ENCODE results near the gene UQCRC2. TPM values are rescaled to one million over a fixed set of nuclear protein-coding genes. Genes with fewer than 3 reads are reported as not detected.
"Not testable (repeated sequence)": the region's sequence is repeated elsewhere in the genome, so short reads cannot be mapped to it uniquely, and the experiment has no call there.

The UQCRC2 gene
- total RNA-seq (2014; rRNA removed; shearing (Covaris generic)), result 116 and 129 TPM in 2 replicates
- 107 and 116 TPM in 2 replicates for polyA plus RNA-seq (2016; fragmentation: Nextera tagmentation; extraction: Ambion mirVana)

DNA sequence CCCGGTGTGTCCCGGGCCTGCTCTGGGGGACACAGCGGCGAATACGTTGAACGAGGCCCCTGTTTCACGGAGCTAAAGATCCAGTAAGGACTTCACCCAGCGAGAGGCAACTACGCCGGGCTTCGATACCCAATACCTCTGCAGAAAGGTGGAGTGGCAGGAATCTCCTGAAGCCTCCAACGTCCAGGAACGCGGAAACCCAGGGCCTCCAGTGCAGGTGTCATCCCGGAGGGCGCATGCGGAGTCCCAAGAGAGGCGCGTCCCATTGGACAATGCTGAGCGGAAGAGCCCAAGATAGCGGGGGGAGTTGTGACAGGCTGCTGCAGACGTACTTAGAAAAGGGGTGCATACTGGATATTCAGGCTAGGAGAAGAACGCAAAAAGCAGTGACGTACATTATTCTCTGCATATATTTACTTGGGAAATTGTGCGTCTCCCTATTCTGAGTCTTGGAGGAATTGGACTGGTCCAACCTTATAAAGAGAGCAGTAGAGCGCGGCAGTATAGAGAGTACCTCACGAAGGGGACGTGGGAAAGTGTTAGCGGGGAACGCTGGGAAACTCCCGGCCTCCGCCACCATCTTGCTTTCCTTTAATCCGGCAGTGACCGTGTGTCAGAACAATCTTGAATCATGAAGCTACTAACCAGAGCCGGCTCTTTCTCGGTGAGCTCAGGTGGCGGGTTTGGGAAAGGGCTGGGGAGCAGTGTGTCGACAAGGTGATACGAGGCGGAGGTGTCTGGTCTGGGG, at the start of gene UQCRC2:
UQCRC2 (plus strand) TSS at position 569 of the 748 bp plus-strand sequence; CDS start at position 632, 63 bp downstream.
- Histone ChIP-seq H3K36me3 (ENCODE audit: low read depth) (peaks cover 9% of the 10 kb centered on the region), H3K4me3 (peak within 1 kb of the TSS; percentile 99), H3K9me2 (ENCODE audit: insufficient read depth) (no peaks in the 10 kb centered on the region), H3K9ac (peak within 1 kb of the TSS; percentile 95), H3K4me2 (ENCODE audit: unreplicated experiment) (peak within 1 kb of the TSS; percentile 96), H3K4me1 (ENCODE audit: insufficient read depth) (peaks cover 11% of the 10 kb centered on the region), H3F3A (ENCODE audit: insufficient read depth) (no peaks in the 10 kb centered on the region), H3K79me2 (ENCODE audit: insufficient read depth) (peaks cover 72% of the 10 kb centered on the region), H3K9me3 (ENCODE audit: low read depth) (no peaks in the 10 kb centered on the region), H2AFZ (peak within 1 kb of the TSS; percentile 97), H4K20me1 (ENCODE audit: insufficient read depth) (no peaks in the 10 kb centered on the region), H3K27me3 (replicated peaks; ENCODE audit: insufficient read depth) (no peaks in the 10 kb centered on the region), H3K27ac (peak within 1 kb of the TSS; percentile 91)
- in situ Hi-C loops (cut with MboI), result no loop called here
- WGBS, 2 experiments (ENCODE audit: low coverage in 1 of 2, low lambda C conversion rate in 2 of 2, missing lambda C conversion rate in 2 of 2), result 1% methylated on average over 41 of the region's 41 CpGs
- peak; percentile 98 for DNase-seq
- no peak for TF ChIP-seq EZH2phosphoT487 (IDR thresholded peaks at IDR 0.05; ENCODE audit: insufficient read depth, low read depth)
- TF ChIP-seq EZH2 (IDR thresholded peaks at IDR 0.05; ENCODE audit: insufficient read depth, poor library complexity, severe bottlenecking), result no peak

GRCh38 chr16:21932650-21933049, 20.5 kb upstream of the UQCRC2 start:
- not testable (repeated sequence) for DNase-seq; H3K9ac ChIP-seq; H3K36me3 ChIP-seq (ENCODE audit: low read depth); H3K27ac ChIP-seq; H3K79me2 ChIP-seq (ENCODE audit: insufficient read depth); H3K9me3 ChIP-seq (ENCODE audit: low read depth); H2AFZ ChIP-seq; H3K4me2 ChIP-seq (ENCODE audit: unreplicated experiment); H3K4me1 ChIP-seq (ENCODE audit: insufficient read depth); H3F3A ChIP-seq (ENCODE audit: insufficient read depth); H3K9me2 ChIP-seq (ENCODE audit: insufficient read depth); H3K4me3 ChIP-seq; H3K27me3 ChIP-seq (replicated peaks; ENCODE audit: insufficient read depth); H4K20me1 ChIP-seq (ENCODE audit: insufficient read depth)
- WGBS, 2 experiments (ENCODE audit: low coverage in 1 of 2, low lambda C conversion rate in 2 of 2, missing lambda C conversion rate in 2 of 2), result 63 to 65% methylated on average over 4 of the region's 4 CpGs
- in situ Hi-C loops (cut with MboI), result loop anchor here (25.0 kb wide), 1 partner anchor 120 kb away; no protein-coding TSS in a partner anchor

- H4K20me1 ChIP-seq (ENCODE audit: insufficient read depth); H3K9me3 ChIP-seq (ENCODE audit: low read depth); H3K27me3 ChIP-seq (replicated peaks; ENCODE audit: insufficient read depth); H3K9me2 ChIP-seq (ENCODE audit: insufficient read depth); H3K4me1 ChIP-seq (ENCODE audit: insufficient read depth); H3K79me2 ChIP-seq (ENCODE audit: insufficient read depth); H3K27ac ChIP-seq; H3K4me3 ChIP-seq; H3K9ac ChIP-seq; H2AFZ ChIP-seq; H3K4me2 ChIP-seq (ENCODE audit: unreplicated experiment); DNase-seq; H3K36me3 ChIP-seq (ENCODE audit: low read depth); H3F3A ChIP-seq (ENCODE audit: insufficient read depth): not testable (repeated sequence)
- 67 to 74% methylated on average over 4 of the region's 4 CpGs for WGBS, 2 experiments (ENCODE audit: low coverage in 1 of 2, low lambda C conversion rate in 2 of 2, missing lambda C conversion rate in 2 of 2)
- in situ Hi-C loops (cut with MboI), result loop anchor here (25.0 kb wide), 1 partner anchor 121 kb away; no protein-coding TSS in a partner anchor
Observed at GRCh38 chr16:21933316-21933715, 19.8 kb upstream of the UQCRC2 start.

DNA sequence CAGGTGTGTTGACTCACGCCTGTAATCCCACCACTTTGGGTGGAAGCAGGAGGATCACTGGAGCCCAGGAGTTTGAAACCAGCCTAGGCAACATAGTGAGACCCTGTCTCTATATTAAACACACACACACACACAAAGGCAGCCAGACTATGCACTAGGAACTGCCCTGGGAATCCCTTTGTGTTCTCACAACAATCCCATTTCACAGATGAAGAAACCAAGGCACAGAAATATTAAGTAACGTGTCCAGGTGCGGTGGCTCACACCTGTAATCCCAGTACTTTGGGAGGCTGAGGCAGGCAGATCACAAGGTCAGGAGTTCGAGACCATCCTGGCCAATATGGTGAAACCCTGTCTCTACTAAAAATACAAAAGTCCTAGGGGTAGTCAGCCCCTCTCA, 19.4 kb upstream of the UQCRC2 start:
- 48 to 56% methylated on average over 4 of the region's 4 CpGs for WGBS, 2 experiments (ENCODE audit: low coverage in 1 of 2, low lambda C conversion rate in 2 of 2, missing lambda C conversion rate in 2 of 2)

DNA sequence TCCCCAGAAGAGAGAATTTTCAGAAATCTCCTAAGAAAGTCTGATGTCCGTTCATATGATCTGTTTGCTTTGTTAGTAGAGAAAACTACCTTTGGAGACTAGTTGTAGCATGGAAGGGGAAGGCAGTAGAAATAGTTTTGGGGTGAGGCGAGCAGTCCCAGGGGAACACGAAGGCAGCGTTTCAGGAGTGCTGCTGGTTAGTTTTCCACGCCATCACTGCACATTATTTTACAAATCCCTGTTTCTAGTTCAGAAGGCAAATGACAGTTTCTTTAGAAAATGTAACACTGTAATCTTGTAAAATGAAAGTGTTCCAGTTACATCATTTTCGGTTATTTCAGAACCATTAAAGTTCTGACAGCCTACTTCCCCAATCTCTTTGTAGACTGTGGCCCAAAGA, 16.9 kb upstream of the UQCRC2 start:
- H3K27ac ChIP-seq; H3K27me3 ChIP-seq (replicated peaks; ENCODE audit: insufficient read depth); H3K9me3 ChIP-seq (ENCODE audit: low read depth); H3K4me3 ChIP-seq; H3K36me3 ChIP-seq (ENCODE audit: low read depth); DNase-seq; H3K79me2 ChIP-seq (ENCODE audit: insufficient read depth); H3K9me2 ChIP-seq (ENCODE audit: insufficient read depth); H4K20me1 ChIP-seq (ENCODE audit: insufficient read depth); H3K4me2 ChIP-seq (ENCODE audit: unreplicated experiment); H3K4me1 ChIP-seq (ENCODE audit: insufficient read depth); H2AFZ ChIP-seq; H3K9ac ChIP-seq; H3F3A ChIP-seq (ENCODE audit: insufficient read depth): not testable (repeated sequence)
- WGBS, 2 experiments (ENCODE audit: low coverage in 1 of 2, low lambda C conversion rate in 2 of 2, missing lambda C conversion rate in 2 of 2), result 53 to 64% methylated on average over 6 of the region's 6 CpGs
- in situ Hi-C loops (cut with MboI), result loop anchor here (25.0 kb wide), 1 partner anchor 124 kb away; no protein-coding TSS in a partner anchor

More for the DNA sequence above, 19.4 kb upstream of the UQCRC2 start:
- not testable (repeated sequence) for H3K9me3 ChIP-seq (ENCODE audit: low read depth); H3K4me1 ChIP-seq (ENCODE audit: insufficient read depth); H2AFZ ChIP-seq; H4K20me1 ChIP-seq (ENCODE audit: insufficient read depth); DNase-seq; H3K4me3 ChIP-seq; H3K36me3 ChIP-seq (ENCODE audit: low read depth); H3K27me3 ChIP-seq (replicated peaks; ENCODE audit: insufficient read depth); H3K79me2 ChIP-seq (ENCODE audit: insufficient read depth); H3K9me2 ChIP-seq (ENCODE audit: insufficient read depth); H3K27ac ChIP-seq; H3K9ac ChIP-seq; H3K4me2 ChIP-seq (ENCODE audit: unreplicated experiment); H3F3A ChIP-seq (ENCODE audit: insufficient read depth)
- in situ Hi-C loops (cut with MboI), result loop anchor here (25.0 kb wide), 1 partner anchor 121 kb away; no protein-coding TSS in a partner anchor
